ENCODE results near the gene NEB.

Gene NEB

DNA sequence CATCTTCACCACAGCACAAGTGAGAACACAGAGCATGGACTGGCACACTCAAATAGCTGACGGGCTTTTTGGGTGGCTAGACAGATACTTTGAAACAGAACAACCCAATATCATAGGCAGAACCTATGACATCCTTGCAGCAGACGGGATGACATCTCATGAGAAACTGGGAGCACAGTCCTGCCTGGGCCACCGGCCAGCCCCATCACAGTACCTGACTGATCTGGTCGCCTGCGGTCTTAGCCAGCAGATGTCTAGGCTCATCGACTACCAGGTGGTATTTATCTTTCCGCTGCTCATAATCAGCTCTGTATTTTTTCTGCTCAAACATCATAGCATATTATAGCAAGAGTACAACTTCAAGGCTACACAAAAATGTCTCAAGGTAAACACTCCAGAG lies 200.3 kb downstream of the NEB start:
- no peak for DNase-seq

DNA sequence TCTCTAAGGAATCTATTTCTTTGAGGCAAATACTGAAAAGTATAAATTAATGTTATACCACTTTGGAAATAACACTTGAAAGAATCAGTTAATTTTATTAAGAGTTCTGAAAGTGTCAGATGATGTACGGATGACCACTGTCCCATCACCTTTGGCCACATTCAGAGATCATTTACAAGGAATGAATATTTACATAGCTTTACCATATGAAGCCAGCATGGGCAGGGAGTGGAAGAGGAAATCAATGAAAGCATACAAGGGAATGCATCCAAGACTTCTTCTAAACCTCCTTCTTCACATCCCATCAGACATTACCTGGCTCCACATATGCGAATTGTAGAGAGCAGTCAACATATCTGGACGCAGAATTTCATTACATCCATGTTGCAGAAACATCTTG lies 201.1 kb downstream of the NEB start:
- DNase-seq, result no peak

DNA sequence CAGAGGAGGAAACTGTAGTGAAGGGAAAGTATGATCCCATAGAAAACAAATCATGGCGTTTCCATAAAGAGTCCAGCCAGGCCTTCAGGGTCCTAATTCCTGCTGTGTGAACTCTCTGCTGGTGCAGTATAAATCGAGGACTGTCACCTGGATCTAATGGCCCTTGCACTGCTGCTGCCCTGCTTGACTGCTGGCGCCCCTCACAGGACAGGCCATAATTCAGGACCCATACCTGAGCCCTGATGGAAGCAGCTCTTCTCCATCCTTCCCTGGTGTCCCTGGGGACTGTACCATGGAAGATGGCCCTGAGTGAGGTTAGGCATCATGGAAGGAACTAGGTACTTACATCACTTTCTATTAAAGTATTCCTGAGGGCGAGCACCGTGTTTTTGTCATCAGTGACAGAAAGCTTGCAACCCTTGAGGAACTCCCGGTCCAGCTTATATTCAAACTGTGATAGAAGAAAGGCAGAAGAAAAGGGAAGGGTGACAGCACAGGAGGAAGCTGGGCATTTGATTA lies 207.6 kb downstream of the NEB start:
- DNase-seq, result no peak

DNA sequence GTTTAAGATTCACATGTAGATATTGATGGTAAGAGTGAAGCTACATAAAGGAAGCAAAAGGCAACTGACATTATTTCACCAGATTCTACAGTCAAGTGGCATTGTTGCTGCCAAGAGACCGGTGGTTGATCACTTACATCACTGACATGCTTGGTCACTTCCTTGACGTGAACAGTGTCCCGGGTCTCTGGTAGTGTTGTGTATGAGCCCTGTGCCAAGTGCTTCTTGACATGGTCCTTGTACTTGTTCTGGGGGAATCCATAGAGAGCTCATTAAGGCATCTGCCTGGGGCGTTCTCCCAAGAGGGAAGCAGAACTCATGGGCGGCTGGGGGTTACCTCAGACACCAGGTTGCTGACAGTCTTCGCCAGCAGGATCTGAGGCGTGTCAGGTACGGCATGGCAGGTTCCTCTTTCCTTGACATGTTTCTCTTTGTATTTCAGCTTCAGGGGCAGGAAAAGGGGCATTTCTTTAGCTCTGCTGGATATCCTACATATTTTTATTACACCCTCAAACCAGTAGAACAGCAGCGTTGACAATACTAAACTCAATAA lies 208.4 kb downstream of the NEB start:
- no peak for DNase-seq

DNA sequence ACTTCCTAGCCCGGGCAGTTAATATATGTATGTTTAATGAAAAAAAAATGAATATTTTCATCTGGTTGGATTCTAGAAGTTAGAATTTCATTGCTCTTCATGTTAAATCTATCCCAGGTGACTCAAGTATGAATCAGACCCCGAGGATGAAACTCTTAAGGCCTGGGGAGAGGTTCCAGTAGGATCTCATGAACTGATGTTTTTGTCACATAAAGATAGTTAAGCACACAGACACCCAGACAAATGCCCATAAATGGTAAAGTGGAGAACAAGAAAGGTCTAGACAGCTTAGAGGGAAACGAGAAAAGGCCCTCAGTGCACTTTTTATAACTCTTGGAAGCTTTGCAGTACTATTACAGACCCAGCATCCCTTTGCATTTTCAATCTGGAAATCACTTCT lies 210.4 kb downstream of the NEB start:
- no peak for DNase-seq

DNA sequence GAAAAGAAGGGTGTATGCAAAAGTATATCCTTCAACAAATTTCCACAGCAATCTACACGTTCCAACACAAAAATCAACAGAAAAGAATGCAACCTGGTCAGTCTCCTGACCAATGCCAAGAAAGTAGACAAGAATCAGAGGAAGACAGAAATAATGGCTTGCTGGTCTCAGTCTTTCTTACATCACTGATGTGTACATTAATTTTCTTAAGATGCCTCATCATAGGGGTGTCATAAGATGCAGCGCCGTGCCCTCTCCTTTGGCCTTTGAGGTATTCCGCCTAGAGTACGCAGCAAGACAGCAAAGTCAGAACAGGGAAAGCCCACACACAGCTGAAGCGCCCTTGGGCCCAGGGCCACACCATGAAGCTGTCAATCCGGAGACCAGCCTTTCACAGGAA lies 211.7 kb downstream of the NEB start:
- no peak for DNase-seq

DNA sequence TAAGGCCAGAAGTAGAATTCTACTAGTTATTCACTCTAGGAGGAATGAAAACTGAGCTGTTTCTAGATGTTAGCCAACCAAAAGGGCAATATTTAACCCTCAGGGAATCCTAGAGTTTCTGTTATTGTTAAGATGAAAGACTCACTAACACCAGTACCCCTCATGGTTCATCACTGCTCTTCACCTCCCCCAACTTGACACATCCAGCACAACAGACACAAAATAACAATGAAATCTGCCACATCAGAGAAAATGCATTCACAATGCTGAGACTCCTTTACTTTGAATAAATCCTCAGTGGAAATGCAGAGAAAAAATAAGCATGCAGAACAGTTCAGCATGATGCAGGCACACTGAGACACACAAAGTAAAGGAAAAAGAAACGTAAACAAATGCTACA lies 213.3 kb downstream of the NEB start:
- no peak for DNase-seq

DNA sequence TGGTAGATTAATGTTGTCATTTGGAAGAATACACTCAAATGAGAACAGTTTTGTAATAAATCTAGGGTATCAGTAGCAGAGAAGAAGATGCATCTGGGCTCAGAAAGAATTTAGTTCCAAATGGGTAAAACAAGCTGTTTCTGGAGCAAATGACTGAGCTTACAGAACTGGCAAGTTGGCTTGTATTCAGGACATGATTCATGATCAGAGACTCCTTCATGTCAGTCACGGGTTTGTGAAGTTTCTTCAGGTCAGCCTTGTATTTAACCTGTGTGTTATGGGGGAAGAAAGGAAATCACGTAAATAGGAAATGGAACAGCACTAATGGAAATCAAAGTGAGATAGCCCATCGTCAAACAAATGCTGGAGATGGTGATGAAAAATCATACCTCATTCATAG lies 215.5 kb downstream of the NEB start:
- DNase-seq, result no peak

DNA sequence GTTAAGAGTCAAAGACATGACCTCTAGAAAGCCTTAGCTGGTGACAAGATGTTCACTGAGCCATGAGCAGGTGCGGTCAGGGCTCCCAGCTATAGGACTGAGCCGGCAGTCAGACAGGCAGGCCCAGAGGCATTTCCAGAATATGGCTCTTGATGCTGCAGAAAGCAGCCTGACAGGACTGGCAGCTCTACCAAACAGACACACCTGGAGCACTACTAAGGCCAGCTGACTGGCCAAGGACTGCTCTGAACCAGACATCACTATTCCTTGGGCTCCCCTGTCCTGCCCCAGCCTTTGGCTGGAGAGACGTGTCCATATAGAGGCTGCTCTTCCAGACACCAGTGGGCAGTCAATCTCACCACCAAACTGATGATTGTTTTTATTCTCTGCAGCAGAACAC lies 225.8 kb downstream of the NEB start:
- DNase-seq, result no peak

DNA sequence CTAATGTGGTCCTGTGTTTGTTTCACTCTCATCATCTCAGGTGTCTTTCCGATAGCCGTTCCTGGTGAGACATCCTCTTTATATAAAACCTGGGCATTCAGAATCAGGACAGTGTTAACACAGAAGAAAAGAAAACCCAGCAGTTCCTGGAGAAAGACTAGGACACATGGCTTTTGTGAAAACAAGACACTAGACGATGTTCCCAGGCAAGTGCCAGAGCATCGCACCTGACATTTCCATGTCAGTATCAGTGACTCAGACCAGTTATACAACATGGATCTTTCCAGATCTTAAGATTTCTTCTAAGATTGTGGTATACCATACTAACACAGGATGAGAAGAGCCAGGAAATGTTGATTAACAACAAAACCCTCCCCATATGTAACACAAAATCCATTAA lies 228.1 kb downstream of the NEB start:
- no peak for DNase-seq

DNA sequence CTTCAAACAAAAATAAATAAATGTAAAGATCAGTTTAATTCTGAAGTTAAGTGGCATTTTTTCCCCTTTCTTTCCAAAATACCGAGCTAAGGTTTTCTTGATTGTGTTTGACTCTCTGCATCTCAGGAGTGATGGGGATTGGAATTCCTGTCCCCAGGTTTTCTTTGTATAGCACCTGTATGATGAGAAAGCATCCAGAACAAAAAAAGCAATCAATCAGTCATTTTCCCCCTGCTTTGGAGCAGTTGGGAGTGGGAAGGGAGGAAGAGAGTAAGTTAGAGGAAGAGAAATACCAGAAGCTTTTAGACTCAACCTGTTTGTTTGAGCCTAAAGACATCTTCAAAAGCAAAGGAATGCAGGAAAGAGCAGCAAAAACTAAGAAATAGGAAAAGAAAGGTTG lies 236.1 kb downstream of the NEB start:
- DNase-seq, result no peak

DNA sequence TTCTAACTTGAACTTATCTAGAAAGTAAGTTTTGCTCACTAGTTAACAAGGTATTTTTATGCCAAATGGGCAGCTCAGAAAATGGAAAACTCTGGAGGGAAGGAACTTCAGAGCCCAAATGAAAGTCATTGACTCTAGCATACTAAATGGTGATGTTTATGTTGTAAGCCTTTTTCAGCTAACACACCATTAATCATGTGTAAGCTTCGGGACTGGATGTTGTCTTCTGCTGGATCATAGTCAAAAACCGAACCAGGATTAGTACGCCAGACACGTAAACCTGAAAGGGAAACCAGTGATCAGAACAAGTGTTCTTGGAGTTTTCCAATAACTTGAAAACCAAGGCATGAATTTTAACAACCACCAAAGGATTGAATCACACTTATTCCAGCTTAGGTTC lies 242.8 kb downstream of the NEB start:
- DNase-seq, result no peak

DNA sequence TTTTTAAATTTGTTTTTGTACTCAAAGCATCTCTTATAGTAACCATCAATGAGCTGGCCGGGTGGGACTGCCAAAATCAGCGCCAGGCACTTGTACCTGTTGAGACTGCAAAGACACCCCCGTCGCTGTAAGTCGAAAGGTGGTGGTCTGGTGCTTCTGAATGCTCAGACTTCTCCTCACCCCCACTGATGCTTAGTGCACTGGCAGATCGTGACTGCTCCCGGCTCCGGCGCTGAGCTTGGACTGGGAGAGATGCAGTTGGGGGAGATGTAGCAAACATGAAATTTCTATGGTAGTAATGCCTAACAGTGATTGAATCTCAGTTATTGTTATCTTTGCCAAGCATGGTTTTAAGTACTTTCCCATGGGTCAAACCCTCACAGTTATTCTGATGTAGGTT lies 244.0 kb downstream of the NEB start:
- DNase-seq, result no peak

DNA sequence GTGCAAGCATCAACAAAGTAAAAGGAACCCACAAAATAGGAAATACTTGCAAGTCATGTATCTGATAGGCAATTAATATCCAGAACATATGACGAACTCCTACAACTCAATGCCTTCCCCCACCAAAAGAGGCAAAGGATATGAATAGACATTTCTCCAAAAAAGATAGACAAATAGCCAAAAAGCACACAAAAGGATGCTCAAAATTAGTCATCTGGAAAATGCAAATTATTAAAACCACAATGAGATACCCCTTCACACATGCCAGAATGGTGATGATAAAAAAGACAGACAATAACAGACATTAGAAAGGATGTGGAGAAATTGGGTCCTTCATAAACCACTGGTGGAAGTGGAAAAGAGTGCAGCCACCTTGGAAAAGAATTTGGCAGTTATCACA lies 248.2 kb downstream of the NEB start:
- no peak for DNase-seq

DNA sequence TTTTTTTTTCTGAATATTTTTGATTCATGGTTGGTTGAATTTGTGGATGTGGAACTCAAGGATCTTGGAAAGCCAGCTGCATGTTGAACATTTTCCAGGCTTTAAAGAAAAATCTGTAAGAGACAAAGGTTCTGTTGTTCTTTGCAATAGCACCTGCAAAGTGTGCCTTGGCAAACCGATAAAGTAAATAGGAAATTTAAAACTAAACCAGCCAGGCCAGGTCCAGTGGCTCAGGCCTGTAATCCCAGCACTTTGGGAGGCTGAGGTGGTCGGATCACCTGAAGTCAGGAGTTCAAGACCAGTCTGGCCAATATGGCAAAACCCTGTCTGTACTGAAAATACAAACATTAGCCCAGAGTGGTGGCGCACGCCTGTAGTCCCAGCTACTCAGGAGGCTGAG lies 250.2 kb downstream of the NEB start:
- DNase-seq, result no peak

DNA sequence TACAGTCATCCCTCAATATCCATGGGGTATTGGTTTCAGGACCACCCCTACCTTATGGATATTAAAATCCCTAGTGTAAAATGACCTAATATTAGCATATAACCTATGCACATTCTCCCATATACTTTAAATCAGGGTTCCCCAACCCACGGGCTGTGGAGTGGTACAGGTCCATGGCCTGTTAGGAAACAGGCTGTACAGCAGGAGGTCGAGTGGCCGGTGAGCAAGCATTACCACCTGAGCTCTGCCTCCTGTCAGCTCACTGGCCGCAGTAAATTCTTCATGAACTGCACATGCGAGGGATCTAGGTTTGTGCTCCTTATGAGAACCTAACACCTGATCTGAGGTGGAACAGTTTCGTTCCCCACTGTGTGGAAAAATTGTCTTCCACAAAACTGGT lies 250.7 kb downstream of the NEB start:
- no peak for DNase-seq

DNA sequence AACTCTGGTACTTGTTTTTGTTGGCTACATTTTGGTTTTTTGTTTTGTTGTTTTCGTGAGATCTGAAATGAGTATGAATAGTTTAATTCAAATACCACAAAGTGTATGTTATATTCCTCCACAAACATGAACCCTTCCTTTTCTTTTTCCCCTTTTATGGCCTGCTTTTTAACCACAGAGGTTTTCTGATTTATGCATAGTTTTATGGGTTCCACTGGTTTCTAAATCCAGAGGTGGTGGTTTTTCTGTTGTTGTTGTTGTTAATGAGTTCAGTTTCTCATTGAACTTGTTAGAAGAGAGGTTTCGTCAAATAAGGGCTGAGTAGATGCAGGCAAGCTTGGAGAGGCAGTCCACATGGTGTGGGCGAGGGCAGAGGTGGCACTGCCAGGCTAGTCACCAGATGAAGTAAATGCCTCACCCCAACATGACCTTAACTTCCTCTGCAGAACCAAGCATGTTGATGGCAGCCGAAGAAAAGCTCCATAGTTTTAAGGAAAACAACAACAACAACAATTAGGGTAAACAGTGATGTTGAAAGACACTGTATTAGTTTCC lies 252.0 kb downstream of the NEB start:
- DNase-seq, result peak; percentile 9

DNA sequence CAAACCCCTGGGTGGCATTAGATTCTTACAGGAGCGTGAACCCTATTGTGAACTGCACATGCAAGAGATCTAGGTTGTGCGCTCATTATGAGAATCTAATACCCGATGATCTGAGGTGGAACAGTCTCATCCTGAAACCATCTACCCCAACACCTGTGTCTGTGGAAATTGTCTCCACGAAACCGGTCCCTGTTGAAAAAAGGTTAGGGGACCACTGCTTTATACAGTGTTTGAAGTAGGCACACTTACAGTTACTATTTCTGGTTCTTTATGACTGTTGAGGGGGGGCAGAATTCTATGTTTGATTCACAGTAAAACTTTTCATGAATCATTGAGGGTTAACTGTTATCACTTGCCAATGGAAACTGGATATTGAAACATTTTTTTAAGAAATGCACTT lies 252.5 kb downstream of the NEB start:
- DNase-seq, result peak; percentile 12

DNA sequence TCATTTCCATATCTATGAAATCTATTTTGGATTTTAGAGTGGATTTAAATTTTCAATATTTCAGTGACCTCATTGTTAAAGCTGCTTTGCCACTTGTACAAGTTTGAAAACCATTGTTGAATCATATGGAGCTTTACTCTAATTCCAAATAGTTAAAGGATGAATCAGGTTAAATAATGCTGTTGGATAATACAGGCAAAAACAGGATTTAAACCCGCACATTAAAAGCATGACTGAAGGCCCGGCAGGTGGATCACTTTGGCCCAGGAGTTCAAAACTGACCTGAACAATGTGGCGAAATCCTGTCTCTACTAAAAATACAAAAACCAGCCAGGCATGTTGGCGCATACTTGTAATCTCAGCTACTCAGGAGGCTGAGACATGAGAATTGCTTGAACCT lies 256.3 kb downstream of the NEB start:
- DNase-seq, result no peak

DNA sequence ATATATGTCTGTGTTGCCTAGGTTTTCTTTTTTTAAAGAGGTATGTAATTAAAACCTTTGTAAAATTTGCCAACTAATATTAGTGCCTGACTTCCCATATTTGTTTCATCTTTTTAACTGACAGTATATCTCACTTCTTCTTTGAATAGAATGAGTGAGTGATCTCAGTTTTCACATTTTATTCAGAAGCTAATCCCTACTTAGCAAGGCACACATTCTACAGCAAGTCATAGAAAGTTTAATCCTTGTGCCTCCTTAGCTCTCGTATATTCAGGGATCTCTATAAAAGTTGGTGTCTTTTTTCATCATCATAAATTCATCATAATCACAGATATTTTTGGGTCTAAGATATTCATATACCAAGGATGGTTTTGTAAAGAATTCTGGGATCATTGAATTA lies 258.0 kb downstream of the NEB start:
- DNase-seq, result no peak

DNA sequence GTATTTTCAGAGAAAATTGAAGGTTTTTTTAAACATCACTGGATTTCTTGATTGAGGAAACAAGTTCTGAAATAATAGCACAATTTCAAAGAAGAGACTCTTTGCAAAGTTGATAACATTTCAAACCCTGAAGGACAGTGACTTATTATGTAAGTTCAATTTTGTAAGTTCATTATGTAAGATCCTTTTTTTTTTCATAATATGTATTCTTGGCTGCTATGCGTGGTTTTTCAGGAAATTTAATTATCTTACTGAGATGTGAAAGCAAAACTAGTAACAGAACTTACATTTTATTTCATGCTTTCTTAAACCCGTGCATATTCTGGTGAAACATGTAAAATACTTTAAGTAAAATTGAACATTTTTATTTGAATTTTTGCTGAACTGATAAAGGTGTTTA lies 259.2 kb downstream of the NEB start:
- DNase-seq, result no peak

DNA sequence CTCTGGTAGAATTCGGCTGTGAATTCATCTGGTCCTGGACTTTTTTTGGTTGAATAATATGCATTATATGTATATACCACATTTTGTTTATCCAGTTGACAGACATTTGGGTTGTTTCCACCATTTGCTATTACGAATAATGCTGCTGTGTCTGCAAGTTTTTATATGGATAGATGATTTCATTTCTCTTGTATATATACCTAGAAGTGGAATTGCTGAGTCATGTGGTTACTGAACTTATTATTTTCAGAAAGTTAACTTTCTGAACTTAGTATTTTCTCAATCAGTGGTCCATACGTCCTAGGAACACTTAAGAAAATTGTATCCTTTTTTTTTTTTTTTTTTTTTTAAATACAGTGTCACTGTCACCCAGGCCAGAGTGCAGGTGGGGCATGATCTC lies 261.3 kb downstream of the NEB start:
- DNase-seq, result no peak

DNA sequence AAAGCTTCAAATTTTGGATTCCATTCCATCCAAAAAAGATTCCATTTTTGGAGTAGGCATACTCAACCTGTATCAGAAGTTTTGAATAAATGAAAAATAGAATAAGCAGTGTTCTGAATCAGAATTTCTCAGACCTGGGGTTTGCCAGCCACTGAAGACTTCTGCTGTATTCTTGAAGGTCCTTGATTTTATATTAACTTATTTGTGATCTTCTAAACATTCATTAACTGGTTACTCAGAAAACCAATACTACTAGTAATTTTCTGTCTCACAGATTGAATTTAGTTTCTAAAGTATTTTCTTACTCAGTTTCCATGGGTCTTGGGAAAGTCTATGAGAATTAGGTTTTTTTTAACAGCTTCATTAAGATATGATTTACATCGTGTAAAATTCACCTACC lies 263.7 kb downstream of the NEB start:
- no peak for DNase-seq

DNA sequence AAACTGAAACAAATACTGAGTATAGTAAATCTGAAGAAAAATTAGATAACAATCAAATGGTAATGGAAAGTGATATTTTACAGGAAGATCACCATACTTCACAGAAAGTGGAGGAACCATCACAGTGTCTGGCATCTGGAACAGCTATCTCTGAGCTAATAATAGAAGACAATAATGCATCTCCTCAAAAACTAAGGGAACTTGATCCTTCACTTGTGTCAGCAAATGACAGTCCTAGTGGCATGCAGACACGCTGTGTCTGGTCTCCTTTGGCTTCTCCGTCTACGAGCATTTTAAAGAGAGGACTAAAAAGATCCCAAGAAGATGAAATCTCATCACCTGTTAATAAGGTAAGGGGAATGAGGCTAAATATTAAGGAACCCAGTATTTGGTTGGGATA lies 268.5 kb downstream of the NEB start:
- DNase-seq, result no peak

DNA sequence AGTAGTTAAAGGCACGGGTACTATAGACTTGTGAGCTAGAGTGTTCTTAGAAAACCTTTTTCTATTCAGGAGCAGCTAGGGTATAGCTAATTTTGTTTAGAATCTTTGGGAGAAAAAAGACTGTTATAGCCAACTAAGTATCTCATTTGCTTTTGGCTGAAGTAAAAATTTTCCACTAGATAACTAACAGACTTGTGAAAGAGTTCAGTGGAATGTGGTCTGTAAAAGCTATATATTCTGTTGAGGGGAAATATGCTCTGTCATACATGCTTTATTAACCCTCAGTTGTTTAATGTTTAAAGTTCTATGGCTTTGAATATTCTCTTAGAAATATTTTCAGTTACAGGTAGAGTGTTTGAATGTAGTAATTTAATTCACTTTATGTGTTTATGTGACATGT lies 274.9 kb downstream of the NEB start:
- DNase-seq, result no peak

DNA sequence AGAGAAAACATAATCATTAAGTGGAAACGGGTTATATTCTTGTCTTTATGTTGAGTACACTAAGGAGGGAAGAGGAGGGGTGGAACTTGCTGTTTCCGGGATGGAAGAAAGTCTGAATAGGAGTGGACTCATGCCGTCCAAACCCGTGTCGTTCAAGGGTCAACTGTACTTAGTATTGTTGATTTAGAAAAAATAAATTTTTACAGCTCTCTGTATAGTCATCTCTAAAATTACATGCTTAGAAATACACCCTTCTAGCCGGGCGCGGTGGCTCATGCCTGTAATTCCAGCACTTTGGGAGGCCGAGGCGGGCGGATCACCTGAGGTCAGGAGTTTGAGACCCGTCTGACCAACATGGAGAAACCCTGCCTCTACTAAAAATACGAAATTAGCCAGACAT lies 295.1 kb downstream of the NEB start:
- no peak for DNase-seq
